HepG2 (cell line): ENCODE data around the gene LILRB3. TPM values are rescaled to one million over a fixed set of nuclear protein-coding genes. Genes with fewer than 3 reads are reported as not detected.

Experiments used
- ATAC-seq: fragments of 200-7000 bp; cut with Tn5 transposase; 3 replicates; pipeline ENCODE4 v1.9.1; 2020; ENCODE audit warnings: mild to moderate bottlenecking, moderate library complexity
- BruUV-seq: library from RNA; stranded (reverse); fragments of 400-500 nt; replicated peaks from 2 replicates; lab custom pipeline; 2021; lab: Mats Ljungman, UMichigan
- CTCF ChIA-PET: fragments of 300-600 bp; formaldehyde crosslinking; extraction: SDS; loops from one replicate; lab custom pipeline; 2021; ENCODE audit warnings: low total read pairs, inconsistent platforms, low intra/inter-chr PET ratio; lab: Yijun Ruan, JAX
- POLR2A ChIA-PET: fragments of 350-600 bp; sonication (Branson Sonifier 250); formaldehyde crosslinking; loops from one replicate; lab custom pipeline; 2020; ENCODE audit warnings: antibody characterized with exemption, inconsistent platforms; lab: Yijun Ruan, JAX
- DNase-seq: peaks from one replicate; pipeline ENCODE4 v3.0.0-alpha.2; 2015; ENCODE audit warnings: low spot score
- FAIRE-seq: peaks from 3 replicates; lab custom pipeline; 2011; peaks lifted over from hg19 to GRCh38; lab: Jason Lieb, UNC
- H2AFZ ChIP-seq: one replicate; pipeline ENCODE4 v1.6.1; 2011; ENCODE audit warnings: low read length, inconsistent platforms
- H3K27ac ChIP-seq: fragments of 300-600 bp; 3 replicates; pipeline ENCODE4 v1.8.0; 2011; ENCODE audit warnings: mixed run types, mild to moderate bottlenecking, mixed read lengths, low read length, inconsistent platforms; ENCODE audit not compliant: insufficient read depth; ENCODE audit errors: extremely low read length
- H3K27me3 ChIP-seq, 2 experiments: fragments of 200-600 bp in 1 of 2; 2 replicates in 1 of 2; 3 replicates in 1 of 2; pipeline versions ENCODE4 v1.6.0 to v1.8.0; 2011; ENCODE audit warnings: low read length in 2 of 2, mild to moderate bottlenecking in 2 of 2, moderate library complexity in 2 of 2, inconsistent platforms in 1 of 2; ENCODE audit not compliant: insufficient read depth in 2 of 2, control insufficient read depth in 1 of 2
- H3K36me3 ChIP-seq, 2 experiments: fragments of 200-600 bp in 1 of 2; replicated peaks in 1 of 2; 2 replicates in 1 of 2; 3 replicates in 1 of 2; pipeline versions ENCODE4 v1.5.1 to v1.8.0; 2011; ENCODE audit warnings: low read length in 2 of 2, inconsistent platforms in 1 of 2; ENCODE audit not compliant: insufficient read depth in 2 of 2, control insufficient read depth in 1 of 2
- H3K4me1 ChIP-seq: 2 replicates; pipeline ENCODE4 v1.5.1; 2012; ENCODE audit warnings: low read length, inconsistent platforms; ENCODE audit not compliant: insufficient read depth
- H3K4me2 ChIP-seq: 2 replicates; pipeline ENCODE4 v1.6.0; 2011; ENCODE audit warnings: low read depth, low read length, inconsistent platforms
- H3K4me3 ChIP-seq, 3 experiments: fragments of 200-600 bp in 1 of 3; sonication (generic), shearing (Covaris generic) in 1 of 3; replicated peaks in 1 of 3; 2 replicates each; pipeline ENCODE4 v1.5.1; 2011 to 2016; ENCODE audit warnings: low read length in 3 of 3, inconsistent platforms in 2 of 3, low read depth in 2 of 3, mild to moderate bottlenecking in 2 of 3, control low read depth in 1 of 3, mixed read lengths in 1 of 3; ENCODE audit not compliant: insufficient read depth in 1 of 3
- H3K79me2 ChIP-seq: one replicate; pipeline ENCODE4 v1.6.1; 2011; ENCODE audit warnings: low read length, inconsistent platforms; ENCODE audit not compliant: insufficient read depth
- H3K9ac ChIP-seq: 2 replicates; pipeline ENCODE4 v1.6.0; 2011; ENCODE audit warnings: mild to moderate bottlenecking, low read depth, low read length, inconsistent platforms; ENCODE audit not compliant: insufficient read depth
- H3K9me3 ChIP-seq: 2 replicates; pipeline ENCODE4 v1.5.1; 2012; ENCODE audit warnings: mild to moderate bottlenecking, low read length
- H4K20me1 ChIP-seq: 2 replicates; pipeline ENCODE4 v1.6.0; 2011; ENCODE audit warnings: inconsistent platforms, mild to moderate bottlenecking, low read length, moderate library complexity; ENCODE audit not compliant: insufficient read depth
- DDIT3 ChIP-seq: sonication (generic); formaldehyde crosslinking; IDR thresholded peaks from 2 replicates; pipeline ENCODE4 v1.4.0; 2020; ENCODE audit warnings: mild to moderate bottlenecking, missing genetic modification reagents
- HNF1B ChIP-seq: sonication (generic); formaldehyde crosslinking; IDR thresholded peaks from 2 replicates; pipeline ENCODE4 v1.5.1; 2020; ENCODE audit warnings: mild to moderate bottlenecking, moderate library complexity, missing genetic modification reagents
- WGBS: methylation state at CpG from one replicate; pipeline ENCODE4 v1.1.6; 2017; ENCODE audit warnings: low lambda C conversion rate; 5-methylcytosine and 5-hydroxymethylcytosine counted together
- in situ Hi-C: cut with HindIII; loops from 2 replicates; pipeline ENCODE4 v1.10.0; 2017; ENCODE audit warnings: low pct_unique_long_range_greater_than_20kb; ENCODE audit not compliant: extremely low pct_ligation_motif_present
- intact Hi-C: fragments of 100-400 bp; cut with micrococcal nuclease; formaldehyde crosslinking; loops from one replicate; pipeline ENCODE4 v1.10.0; 2022; ENCODE audit not compliant: unreplicated experiment
- polyA plus RNA-seq, 8 experiments: library from polyadenylated mRNA; depleted of rRNA in 3 of 8; stranded (reverse) in 7 of 8; unstranded in 1 of 8; fragments of >200 nt; fragmentation: Illumina TruSeq in 4 of 8; extraction: Trizol in 4 of 8; gene quantifications; 2 replicates each; pipeline versions ENCODE4 v1.2.1 to v1.2.3, GENCODE V29; 2011 to 2016; ENCODE audit warnings: low read depth in 4 of 8, missing spikeins in 1 of 8, mixed read lengths in 1 of 8; ENCODE audit not compliant: insufficient read depth in 1 of 8
- total RNA-seq, 5 experiments: library from RNA; depleted of rRNA; stranded (reverse); fragments of >200 nt; fragmentation: Illumina TruSeq; extraction: Trizol; gene quantifications; 2 replicates each; pipeline ENCODE4 v1.2.3, GENCODE V29; 2016; ENCODE audit warnings: low read depth in 1 of 5

LILRB3 gene
- total and polyA plus RNA-seq, 2 of the 13 experiments (the other 11 are each of a cell fraction or from before 2014, with no cell fraction given) = 0.22 TPM; not detected in 1

GRCh38 chr19:54191811-54192453 lies 30.9 kb downstream of the LILRB3 start:
- Histone ChIP-seq H3K9me3 (no peaks in the 10 kb centered on the region), H3K27me3 (no peaks in the 10 kb centered on the region), H2AFZ (no peak overlapping the region), H3K9ac (peak overlapping the region; percentile 92), H3K79me2 (peaks cover 28% of the 10 kb centered on the region), H3K27ac (peak overlapping the region; percentile 96), H3K4me3 (peak overlapping the region; percentile 82 to 91 (median 88)), H3K4me2 (peak overlapping the region; percentile 93), H3K4me1 (peaks cover 35% of the 10 kb centered on the region), H3K36me3 (peaks cover 6 to 27% of the 10 kb centered on the region in 2 experiments; a peak in 4 of 5 replicates), H4K20me1 (no peaks in the 10 kb centered on the region)
- in situ Hi-C loops (no loop called here), intact Hi-C loops (loop anchor here (2.0 to 5.0 kb wide), 2 partner anchors 19 to 40 kb away; no protein-coding TSS in a partner anchor)
- POLR2A ChIA-PET = interaction anchor here (1.3 to 4.9 kb wide), 5 partner anchors 11 to 55 kb away, joined by 3 to 306 read pairs (median 73); partner anchors contain the start of genes CNOT3, LENG1 and RPS9
- CTCF ChIA-PET = no interaction called here
- FAIRE-seq = no peak
- no TSS peak for BruUV-seq
- no peak for ATAC-seq
- no peak for DNase-seq
- TF ChIP-seq DDIT3 (CRISPR knock-in tag) = no peak
- peak; percentile 57; the same call in 1 of the 2 replicates for TF ChIP-seq HNF1B (CRISPR knock-in tag)
- 42% methylated on average over 14 of the region's 19 CpGs for WGBS
